HEK293 (cell line): Measurements from ENCODE around the gene CDCA4.

Experiments used
- CTCF ChIA-PET: fragments of 350-600 bp; formaldehyde crosslinking; extraction: SDS; loops from one replicate; lab custom pipeline; 2021; ENCODE audit warnings: antibody characterized with exemption; lab: Yijun Ruan, JAX
- POLR2A ChIA-PET: fragments of 300-600 bp; formaldehyde crosslinking; extraction: SDS; loops from one replicate; lab custom pipeline; 2020; ENCODE audit warnings: antibody characterized with exemption, inconsistent platforms; lab: Yijun Ruan, JAX
- H3K27ac ChIP-seq: fragments of 200-500 bp; sonication (Bioruptor generic); 2 replicates; pipeline ENCODE4 v1.5.1; 2014; ENCODE audit warnings: low read depth, low read length, control low read depth, inconsistent platforms; ENCODE audit errors: extremely low read depth
- H3K36me3 ChIP-seq, 2 experiments: fragments of 200-500 bp in 1 of 2; sonication (Bioruptor generic) in 1 of 2; 1 replicate in 1 of 2; 2 replicates in 1 of 2; pipeline ENCODE4 v1.5.1; 2014 to 2017; ENCODE audit warnings: inconsistent platforms in 2 of 2, low read length in 2 of 2; ENCODE audit not compliant: control insufficient read depth in 2 of 2, insufficient read depth in 1 of 2
- H3K4me1 ChIP-seq: fragments of 200-500 bp; sonication (Bioruptor generic); 2 replicates; pipeline ENCODE4 v1.5.1; 2014; ENCODE audit warnings: mild to moderate bottlenecking, low read length, inconsistent platforms; ENCODE audit not compliant: control insufficient read depth, insufficient read depth
- H3K4me3 ChIP-seq: 2 replicates; pipeline ENCODE4 v1.5.1; 2011; ENCODE audit warnings: low read depth, mild to moderate bottlenecking, control low read depth, low read length, moderate library complexity
- H3K9me3 ChIP-seq: fragments of 200-500 bp; sonication (Bioruptor generic); 2 replicates; pipeline ENCODE4 v1.5.1; 2014; ENCODE audit warnings: low read depth, low read length, inconsistent platforms; ENCODE audit not compliant: control insufficient read depth, insufficient read depth
- GLIS1 ChIP-seq: fragments of 450-650 bp; formaldehyde crosslinking; IDR thresholded peaks from 2 replicates; pipeline ENCODE4 v1.5.1; 2016; ENCODE audit warnings: missing biosample characterization, missing genetic modification characterization
- HOXA7 ChIP-seq: sonication (generic); formaldehyde crosslinking; IDR thresholded peaks from 2 replicates; pipeline ENCODE4 v1.8.1; 2022; ENCODE audit warnings: missing genetic modification reagents, borderline replicate concordance
- HOXC10 ChIP-seq: sonication (generic); formaldehyde crosslinking; IDR thresholded peaks from 2 replicates; pipeline ENCODE4 v1.8.1; 2023; ENCODE audit warnings: mild to moderate bottlenecking, missing genetic modification reagents
- RBAK ChIP-seq: fragments of 450-650 bp; formaldehyde crosslinking; IDR thresholded peaks from 2 replicates; pipeline ENCODE4 v1.5.1; 2016; ENCODE audit warnings: missing biosample characterization, missing genetic modification characterization
- SP7 ChIP-seq: fragments of 450-650 bp; formaldehyde crosslinking; IDR thresholded peaks from 2 replicates; pipeline ENCODE4 v1.5.1; 2016; ENCODE audit warnings: missing biosample characterization, missing genetic modification characterization
- YY1 ChIP-seq: fragments of 450-650 bp; formaldehyde crosslinking; IDR thresholded peaks from 2 replicates; pipeline ENCODE4 v1.5.1; 2018; ENCODE audit warnings: missing biosample characterization, missing genetic modification characterization
- ZBTB10 ChIP-seq: fragments of 450-650 bp; formaldehyde crosslinking; IDR thresholded peaks from 2 replicates; pipeline ENCODE4 v1.5.1; 2016; ENCODE audit warnings: missing biosample characterization, missing genetic modification characterization
- ZBTB17 ChIP-seq: fragments of 450-650 bp; formaldehyde crosslinking; IDR thresholded peaks from 2 replicates; pipeline ENCODE4 v1.5.1; 2016; ENCODE audit warnings: missing biosample characterization, missing genetic modification characterization
- ZBTB26 ChIP-seq: fragments of 450-650 bp; formaldehyde crosslinking; optimal IDR thresholded peaks from 2 replicates; pipeline ENCODE3; 2016; ENCODE audit warnings: missing biosample characterization, mild to moderate bottlenecking, missing genetic modification characterization
- ZEB2 ChIP-seq: fragments of 450-650 bp; formaldehyde crosslinking; IDR thresholded peaks from 2 replicates; pipeline ENCODE4 v1.5.1; 2016; ENCODE audit warnings: missing biosample characterization, missing genetic modification characterization
- ZNF112 ChIP-seq: fragments of 450-650 bp; formaldehyde crosslinking; IDR thresholded peaks from 2 replicates; pipeline ENCODE4 v1.5.0; 2017; ENCODE audit warnings: missing biosample characterization, missing genetic modification characterization
- ZNF121 ChIP-seq: fragments of 450-650 bp; formaldehyde crosslinking; IDR thresholded peaks from 2 replicates; pipeline ENCODE4 v1.5.1; 2016; ENCODE audit warnings: missing biosample characterization, missing genetic modification characterization
- ZNF416 ChIP-seq: fragments of 450-650 bp; formaldehyde crosslinking; IDR thresholded peaks from 2 replicates; pipeline ENCODE4 v1.5.1; 2016; ENCODE audit warnings: missing biosample characterization, missing genetic modification characterization
- ZNF580 ChIP-seq: fragments of 450-650 bp; formaldehyde crosslinking; IDR thresholded peaks from 2 replicates; pipeline ENCODE4 v1.5.1; 2016; ENCODE audit warnings: missing biosample characterization, missing genetic modification characterization
- ZNF596 ChIP-seq: fragments of 450-650 bp; IDR thresholded peaks from 2 replicates; pipeline ENCODE4 v1.5.0; 2018; ENCODE audit warnings: missing biosample characterization, mild to moderate bottlenecking, missing genetic modification characterization, moderate library complexity
- ZNF610 ChIP-seq: fragments of 450-650 bp; formaldehyde crosslinking; IDR thresholded peaks from 2 replicates; pipeline ENCODE4 v1.5.1; 2016; ENCODE audit warnings: missing biosample characterization, missing genetic modification characterization, borderline replicate concordance
- ZNF624 ChIP-seq: fragments of 450-650 bp; formaldehyde crosslinking; IDR thresholded peaks from 2 replicates; pipeline ENCODE4 v1.5.1; 2017; ENCODE audit warnings: missing biosample characterization, missing genetic modification characterization
- ZNF768 ChIP-seq: fragments of 450-650 bp; formaldehyde crosslinking; IDR thresholded peaks from 2 replicates; pipeline ENCODE4 v1.5.1; 2018; ENCODE audit warnings: missing biosample characterization, mild to moderate bottlenecking, missing genetic modification characterization
- ZSCAN23 ChIP-seq: fragments of 450-650 bp; formaldehyde crosslinking; IDR thresholded peaks from 2 replicates; pipeline ENCODE4 v1.5.1; 2016; ENCODE audit warnings: missing biosample characterization, missing genetic modification characterization
- ZXDB ChIP-seq: fragments of 450-650 bp; formaldehyde crosslinking; IDR thresholded peaks from 2 replicates; pipeline ENCODE4 v1.5.1; 2016; ENCODE audit warnings: missing biosample characterization, missing genetic modification characterization
- TF ChIP-seq, protein P1 (sequence below): fragments of 450-650 bp; formaldehyde crosslinking; IDR thresholded peaks from 2 replicates; pipeline ENCODE4 v1.5.1; 2016; ENCODE audit warnings: missing biosample characterization, missing genetic modification characterization, low read depth
- TF ChIP-seq, protein P2 (sequence below): fragments of 450-650 bp; IDR thresholded peaks from 2 replicates; pipeline ENCODE4 v1.5.1; 2018; ENCODE audit warnings: missing biosample characterization, mild to moderate bottlenecking, missing genetic modification characterization
- TF ChIP-seq, protein P3 (sequence below): fragments of 450-650 bp; formaldehyde crosslinking; IDR thresholded peaks from 2 replicates; pipeline ENCODE4 v1.5.1; 2016; ENCODE audit warnings: missing biosample characterization, missing genetic modification characterization, low read depth
- TF ChIP-seq, protein P4 (sequence below): fragments of 450-650 bp; formaldehyde crosslinking; IDR thresholded peaks from 2 replicates; pipeline ENCODE4 v1.5.1; 2016; ENCODE audit warnings: missing biosample characterization, missing genetic modification characterization

The CDCA4 gene

DNA sequence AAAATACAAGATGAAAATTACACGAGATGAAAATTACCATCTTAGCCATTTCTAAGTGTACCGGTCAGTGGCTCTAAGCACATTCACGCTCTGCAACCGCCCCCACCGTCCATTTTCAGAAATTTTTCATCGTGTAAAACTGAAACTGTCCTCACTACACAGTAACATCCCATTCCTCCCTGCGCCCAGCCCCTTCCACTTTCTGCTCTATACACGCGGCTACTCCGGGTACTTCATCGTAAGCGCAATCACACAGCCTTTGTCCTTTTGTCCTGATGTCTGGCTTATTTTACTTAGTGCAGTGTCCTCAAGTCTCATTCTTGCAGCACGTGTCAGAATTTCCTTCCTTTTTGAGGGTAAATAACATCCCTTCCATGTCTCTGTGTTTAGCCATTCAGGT, 47.9 kb upstream of the CDCA4 start:
- no peaks in the 10 kb centered on the region for H3K4me1 ChIP-seq
- no peak overlapping the region for H3K4me3 ChIP-seq
- H3K36me3 ChIP-seq: no peaks in the 10 kb centered on the region
- H3K9me3 ChIP-seq: no peaks in the 10 kb centered on the region
- CTCF ChIA-PET: no interaction called here
- no peak for TF ChIP-seq ZXDB (tag by site-specific recombination)
- no peak for TF ChIP-seq SP7 (tag by site-specific recombination)
- TF ChIP-seq ZNF112 (tag by site-specific recombination): no peak
- TF ChIP-seq GLIS1 (tag by site-specific recombination): no peak
- no peak for TF ChIP-seq ZBTB26 (tag by site-specific recombination)
- TF ChIP-seq ZSCAN23 (tag by site-specific recombination): no peak
- TF ChIP-seq, protein P1, sequence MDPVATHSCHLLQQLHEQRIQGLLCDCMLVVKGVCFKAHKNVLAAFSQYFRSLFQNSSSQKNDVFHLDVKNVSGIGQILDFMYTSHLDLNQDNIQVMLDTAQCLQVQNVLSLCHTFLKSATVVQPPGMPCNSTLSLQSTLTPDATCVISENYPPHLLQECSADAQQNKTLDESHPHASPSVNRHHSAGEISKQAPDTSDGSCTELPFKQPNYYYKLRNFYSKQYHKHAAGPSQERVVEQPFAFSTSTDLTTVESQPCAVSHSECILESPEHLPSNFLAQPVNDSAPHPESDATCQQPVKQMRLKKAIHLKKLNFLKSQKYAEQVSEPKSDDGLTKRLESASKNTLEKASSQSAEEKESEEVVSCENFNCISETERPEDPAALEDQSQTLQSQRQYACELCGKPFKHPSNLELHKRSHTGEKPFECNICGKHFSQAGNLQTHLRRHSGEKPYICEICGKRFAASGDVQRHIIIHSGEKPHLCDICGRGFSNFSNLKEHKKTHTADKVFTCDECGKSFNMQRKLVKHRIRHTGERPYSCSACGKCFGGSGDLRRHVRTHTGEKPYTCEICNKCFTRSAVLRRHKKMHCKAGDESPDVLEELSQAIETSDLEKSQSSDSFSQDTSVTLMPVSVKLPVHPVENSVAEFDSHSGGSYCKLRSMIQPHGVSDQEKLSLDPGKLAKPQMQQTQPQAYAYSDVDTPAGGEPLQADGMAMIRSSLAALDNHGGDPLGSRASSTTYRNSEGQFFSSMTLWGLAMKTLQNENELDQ (tag by site-specific recombination): no peak
- no peak for TF ChIP-seq YY1 (tag by site-specific recombination)
- TF ChIP-seq ZNF768 (tag by site-specific recombination): no peak
- TF ChIP-seq, protein P2, sequence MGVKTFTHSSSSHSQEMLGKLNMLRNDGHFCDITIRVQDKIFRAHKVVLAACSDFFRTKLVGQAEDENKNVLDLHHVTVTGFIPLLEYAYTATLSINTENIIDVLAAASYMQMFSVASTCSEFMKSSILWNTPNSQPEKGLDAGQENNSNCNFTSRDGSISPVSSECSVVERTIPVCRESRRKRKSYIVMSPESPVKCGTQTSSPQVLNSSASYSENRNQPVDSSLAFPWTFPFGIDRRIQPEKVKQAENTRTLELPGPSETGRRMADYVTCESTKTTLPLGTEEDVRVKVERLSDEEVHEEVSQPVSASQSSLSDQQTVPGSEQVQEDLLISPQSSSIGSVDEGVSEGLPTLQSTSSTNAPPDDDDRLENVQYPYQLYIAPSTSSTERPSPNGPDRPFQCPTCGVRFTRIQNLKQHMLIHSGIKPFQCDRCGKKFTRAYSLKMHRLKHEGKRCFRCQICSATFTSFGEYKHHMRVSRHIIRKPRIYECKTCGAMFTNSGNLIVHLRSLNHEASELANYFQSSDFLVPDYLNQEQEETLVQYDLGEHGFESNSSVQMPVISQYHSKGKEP (tag by site-specific recombination): no peak
- no peak for TF ChIP-seq ZEB2 (tag by site-specific recombination)
- TF ChIP-seq, protein P3, sequence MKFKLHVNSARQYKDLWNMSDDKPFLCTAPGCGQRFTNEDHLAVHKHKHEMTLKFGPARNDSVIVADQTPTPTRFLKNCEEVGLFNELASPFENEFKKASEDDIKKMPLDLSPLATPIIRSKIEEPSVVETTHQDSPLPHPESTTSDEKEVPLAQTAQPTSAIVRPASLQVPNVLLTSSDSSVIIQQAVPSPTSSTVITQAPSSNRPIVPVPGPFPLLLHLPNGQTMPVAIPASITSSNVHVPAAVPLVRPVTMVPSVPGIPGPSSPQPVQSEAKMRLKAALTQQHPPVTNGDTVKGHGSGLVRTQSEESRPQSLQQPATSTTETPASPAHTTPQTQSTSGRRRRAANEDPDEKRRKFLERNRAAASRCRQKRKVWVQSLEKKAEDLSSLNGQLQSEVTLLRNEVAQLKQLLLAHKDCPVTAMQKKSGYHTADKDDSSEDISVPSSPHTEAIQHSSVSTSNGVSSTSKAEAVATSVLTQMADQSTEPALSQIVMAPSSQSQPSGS: no peak
- no peak for TF ChIP-seq ZNF624
- no peak for TF ChIP-seq ZNF610 (tag by site-specific recombination)
- H3K27ac ChIP-seq: no peak overlapping the region
- POLR2A ChIA-PET: no interaction called here

GRCh38 chr14:105067969-105068301, 47.1 kb upstream of the CDCA4 start:
- Histone ChIP-seq H3K36me3 (no peaks in the 10 kb centered on the region), H3K4me3 (no peak overlapping the region), H3K27ac (no peak overlapping the region), H3K4me1 (no peaks in the 10 kb centered on the region), H3K9me3 (no peaks in the 10 kb centered on the region)
- ChIA-PET POLR2A (no interaction called here), CTCF (no interaction called here)
- TF ChIP-seq ZNF121 (tag by site-specific recombination) (no peak), ZNF596 (tag by site-specific recombination) (no peak), RBAK (tag by site-specific recombination) (no peak), GLIS1 (tag by site-specific recombination) (no peak), ZBTB17 (no peak), ZBTB10 (tag by site-specific recombination) (no peak), HOXA7 (CRISPR knock-in tag) (no peak), ZBTB26 (tag by site-specific recombination) (no peak), HOXC10 (CRISPR knock-in tag) (no peak), ZNF416 (tag by site-specific recombination) (no peak), ZNF580 (tag by site-specific recombination) (no peak)
- TF ChIP-seq, protein P4, sequence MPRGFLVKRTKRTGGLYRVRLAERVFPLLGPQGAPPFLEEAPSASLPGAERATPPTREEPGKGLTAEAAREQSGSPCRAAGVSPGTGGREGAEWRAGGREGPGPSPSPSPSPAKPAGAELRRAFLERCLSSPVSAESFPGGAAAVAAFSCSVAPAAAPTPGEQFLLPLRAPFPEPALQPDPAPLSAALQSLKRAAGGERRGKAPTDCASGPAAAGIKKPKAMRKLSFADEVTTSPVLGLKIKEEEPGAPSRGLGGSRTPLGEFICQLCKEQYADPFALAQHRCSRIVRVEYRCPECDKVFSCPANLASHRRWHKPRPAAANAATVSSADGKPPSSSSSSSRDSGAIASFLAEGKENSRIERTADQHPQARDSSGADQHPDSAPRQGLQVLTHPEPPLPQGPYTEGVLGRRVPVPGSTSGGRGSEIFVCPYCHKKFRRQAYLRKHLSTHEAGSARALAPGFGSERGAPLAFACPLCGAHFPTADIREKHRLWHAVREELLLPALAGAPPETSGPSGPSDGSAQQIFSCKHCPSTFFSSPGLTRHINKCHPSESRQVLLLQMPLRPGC (tag by site-specific recombination): no peak
